K562 (cell line): ENCODE measurements around the gene SPTLC2. TPM values are rescaled to one million over a fixed set of nuclear protein-coding genes. Genes with fewer than 3 reads are reported as not detected.
"Not testable (repeated sequence)": the region's sequence is repeated elsewhere in the genome, so short reads cannot be mapped to it uniquely, and the experiment has no call there.

Experiments
- ATAC-seq: fragments of 200-7000 bp; cut with Tn5 transposase; 3 replicates; pipeline ENCODE4 v1.9.1; 2020; ENCODE audit warnings: moderate library complexity
- BruUV-seq: library from RNA; stranded (reverse); fragments of 400-500 nt; replicated peaks from 2 replicates; lab custom pipeline; 2021; lab: Mats Ljungman, UMichigan
- CTCF ChIA-PET: fragments of 300-600 bp; formaldehyde crosslinking; extraction: SDS; loops from one replicate; lab custom pipeline; 2021; ENCODE audit warnings: low intra/inter-chr PET ratio; lab: Yijun Ruan, JAX
- POLR2A ChIA-PET: fragments of 300-600, 350-650 bp; sonication (Branson Sonifier 250); formaldehyde crosslinking; extraction: SDS; loops from one replicate; lab custom pipeline; 2021; ENCODE audit warnings: antibody characterized with exemption, inconsistent platforms; lab: Yijun Ruan, JAX
- DNase-seq, 4 experiments: peaks; one replicate each; pipeline versions ENCODE4 v3.0.0 to v3.0.0-alpha.2; 2011 to 2018; ENCODE audit warnings: low spot score in 3 of 4, mixed read lengths in 3 of 4; ENCODE audit errors: extremely low read depth in 1 of 4
- FAIRE-seq: peaks from 2 replicates; lab custom pipeline; 2011; peaks lifted over from hg19 to GRCh38; lab: Jason Lieb, UNC
- H2AFZ ChIP-seq: 2 replicates; pipeline ENCODE4 v1.6.0; 2011; ENCODE audit warnings: low read depth, low read length, control low read depth, inconsistent platforms
- H3K27ac ChIP-seq: fragments of 200-600 bp; 3 replicates; pipeline ENCODE4 v1.8.0; 2011; ENCODE audit warnings: low read depth, mild to moderate bottlenecking, control low read depth, inconsistent platforms, low read length, moderate library complexity, mixed read lengths; ENCODE audit errors: extremely low read depth
- H3K27me3 ChIP-seq, 2 experiments: fragments of 300-600 bp in 1 of 2; 2 replicates in 1 of 2; 3 replicates in 1 of 2; pipeline versions ENCODE4 v1.6.0 to v1.8.0; 2011; ENCODE audit warnings: inconsistent platforms in 2 of 2, low read length in 2 of 2, mild to moderate bottlenecking in 1 of 2, mixed read lengths in 1 of 2, moderate library complexity in 1 of 2; ENCODE audit not compliant: control insufficient read depth in 2 of 2, insufficient read depth in 2 of 2
- H3K36me3 ChIP-seq: fragments of 300-600 bp; 3 replicates; pipeline ENCODE4 v1.8.0; 2011; ENCODE audit warnings: mild to moderate bottlenecking, low read length, inconsistent platforms; ENCODE audit not compliant: control insufficient read depth, insufficient read depth
- H3K4me1 ChIP-seq, 2 experiments: fragments of 200-600 bp in 1 of 2; replicated peaks in 1 of 2; 2 replicates in 1 of 2; 3 replicates in 1 of 2; pipeline versions ENCODE4 v1.5.1 to v1.8.0; 2011; ENCODE audit warnings: inconsistent platforms in 2 of 2, low read length in 2 of 2, mild to moderate bottlenecking in 1 of 2, mixed read lengths in 1 of 2, moderate library complexity in 1 of 2; ENCODE audit not compliant: control insufficient read depth in 2 of 2, insufficient read depth in 2 of 2
- H3K4me2 ChIP-seq: 2 replicates; pipeline ENCODE4 v1.6.1; 2011; ENCODE audit warnings: low read length, control low read depth, inconsistent platforms, mixed read lengths; ENCODE audit not compliant: insufficient read depth
- H3K4me3 ChIP-seq: fragments of 200-600 bp; sonication (generic), shearing (Covaris generic); 2 replicates; pipeline ENCODE4 v1.5.1; 2016; ENCODE audit warnings: control low read depth, inconsistent platforms
- H3K79me2 ChIP-seq: fragments of 200-600 bp; 3 replicates; pipeline ENCODE4 v1.8.0; 2011; ENCODE audit warnings: low read length, inconsistent platforms; ENCODE audit not compliant: control insufficient read depth, insufficient read depth
- H3K9ac ChIP-seq, 2 experiments: 2 replicates each; pipeline versions ENCODE4 v1.6.0 to v1.6.1; 2011; ENCODE audit warnings: low read depth in 2 of 2, low read length in 2 of 2, control low read depth in 1 of 2, inconsistent platforms in 1 of 2, mild to moderate bottlenecking in 1 of 2, mixed read lengths in 1 of 2; ENCODE audit not compliant: insufficient read depth in 1 of 2
- H3K9me1 ChIP-seq: one replicate; pipeline ENCODE4 v1.6.0; 2011; ENCODE audit warnings: inconsistent platforms, mild to moderate bottlenecking, low read length, moderate library complexity; ENCODE audit not compliant: control insufficient read depth, insufficient read depth
- H3K9me3 ChIP-seq: replicated peaks from 2 replicates; pipeline ENCODE4 v1.5.1; 2011; ENCODE audit warnings: low read depth, low read length, inconsistent platforms; ENCODE audit not compliant: control insufficient read depth, insufficient read depth
- H4K20me1 ChIP-seq: replicated peaks from 2 replicates; pipeline ENCODE4 v1.6.1; 2011; ENCODE audit warnings: low read length, inconsistent platforms, mixed read lengths; ENCODE audit not compliant: control insufficient read depth, insufficient read depth
- ARID3B ChIP-seq: fragments of 250-450 bp; sonication (Bioruptor Pico); IDR thresholded peaks from 2 replicates; pipeline ENCODE4 v1.4.0; 2020; ENCODE audit warnings: borderline replicate concordance
- MECOM ChIP-seq: fragments of 250-450 bp; sonication (Bioruptor Pico); IDR thresholded peaks from 2 replicates; pipeline ENCODE4 v1.8.0; 2022; ENCODE audit warnings: inconsistent platforms
- RBM14 ChIP-seq: fragments of 200-400 bp; formaldehyde crosslinking; IDR thresholded peaks from 2 replicates; pipeline ENCODE4 v1.6.1; 2018; ENCODE audit warnings: low read depth, mild to moderate bottlenecking, low read length, moderate library complexity, borderline replicate concordance; ENCODE audit not compliant: insufficient read depth
- TAF15 ChIP-seq: fragments of 200-400 bp; formaldehyde crosslinking; IDR thresholded peaks from 2 replicates; pipeline ENCODE4 v1.6.1; 2017; ENCODE audit warnings: mild to moderate bottlenecking, low read depth, low read length, moderate library complexity
- U2AF1 ChIP-seq: fragments of 200-400 bp; formaldehyde crosslinking; optimal IDR thresholded peaks from 2 replicates; pipeline ENCODE3; 2017; ENCODE audit warnings: mild to moderate bottlenecking, low read depth, low read length, moderate library complexity
- WGBS: fragments of 100-300 bp; shearing (Covaris generic); methylation state at CpG from one replicate; pipeline ENCODE4 v1.1.6; 2016; ENCODE audit warnings: low coverage, mixed read lengths; ENCODE audit not compliant: insufficient coverage; ENCODE audit errors: missing lambda C conversion rate; 5-methylcytosine and 5-hydroxymethylcytosine counted together
- in situ Hi-C: fragments of 300-500 bp; cut with MboI; formaldehyde crosslinking; loops from 4 replicates; pipeline ENCODE4 v1.15.0; 2018; ENCODE audit warnings: inconsistent platforms, mixed read lengths
- intact Hi-C: fragments of 100-400 bp; cut with micrococcal nuclease; formaldehyde crosslinking; loops from 2 replicates; pipeline ENCODE4 v1.14.2; 2022
- polyA plus RNA-seq, 8 experiments: library from polyadenylated mRNA; depleted of rRNA in 4 of 8; stranded (reverse) in 5 of 8; unstranded in 3 of 8; fragments of >200 nt; fragmentation: Nextera tagmentation in 2 of 8; fragmentation: Illumina TruSeq in 1 of 8; extraction: Ambion mirVana in 2 of 8; extraction: Trizol in 1 of 8; gene quantifications; 2 replicates each; pipeline versions ENCODE4 v1.2.1 to v1.2.3, GENCODE V29; 2011 to 2014; ENCODE audit warnings: inconsistent platforms in 1 of 8, missing spikeins in 1 of 8
- total RNA-seq, 7 experiments: library from RNA; depleted of rRNA in 6 of 7; stranded (reverse); fragments of >200 nt in 6 of 7; fragmentation: Illumina TruSeq in 2 of 7; extraction: Trizol in 2 of 7; gene quantifications; 2 replicates each; pipeline versions ENCODE4 v1.2.1 to v1.2.3, GENCODE V29; 2011 to 2021; ENCODE audit warnings: low replicate concordance in 1 of 7

Gene SPTLC2
- total and polyA plus RNA-seq, 9 of the 15 experiments (the other 6 are each of a cell fraction or from before 2014, with no cell fraction given) = 4.5 to 30.4 (median 14.0) TPM

GRCh38 chr14:77663293-77663692 is 46.9 kb upstream of the SPTLC2 start:
- Histone ChIP-seq H3K9ac (no peak overlapping the region), H3K36me3 (no peaks in the 10 kb centered on the region)
- ATAC-seq (no peak), FAIRE-seq (no peak)
- in situ Hi-C loops = loop anchor here (25.0 kb wide), 1 partner anchor 924 kb away; no protein-coding TSS in a partner anchor
- intact Hi-C loops = no loop called here
- TF ChIP-seq U2AF1 (no peak), TAF15 (no peak), ARID3B (CRISPR knock-in tag) (no peak), MECOM (CRISPR knock-in tag) (no peak), RBM14 (no peak)
- TF ChIP-seq, all 486 proteins: peak for 0
- H3K4me1 ChIP-seq = no peaks in the 10 kb centered on the region; a peak in 1 of 5 replicates
- ChIA-PET POLR2A (no interaction called here), CTCF (no interaction called here)
- no TSS peak for BruUV-seq
- H4K20me1 ChIP-seq = no peaks in the 10 kb centered on the region
- H3K27me3 ChIP-seq = no peaks in the 10 kb centered on the region
- no peak overlapping the region for H3K4me2 ChIP-seq
- no peak overlapping the region for H3K4me3 ChIP-seq
- H3K9me3 ChIP-seq = no peaks in the 10 kb centered on the region
- H3K79me2 ChIP-seq = no peaks in the 10 kb centered on the region
- no peak overlapping the region for H3K27ac ChIP-seq
- 36% methylated on average over 6 of the region's 6 CpGs for WGBS
- no peak for DNase-seq
- no peak overlapping the region for H2AFZ ChIP-seq
- no peaks in the 10 kb centered on the region for H3K9me1 ChIP-seq

GRCh38 chr14:77661562-77661961 is 45.1 kb upstream of the SPTLC2 start:
- BruUV-seq, DNase-seq, H2AFZ ChIP-seq, H3K27me3 ChIP-seq, CTCF ChIA-PET, H4K20me1 ChIP-seq, H3K9me3 ChIP-seq, H3K36me3 ChIP-seq, H3K4me1 ChIP-seq, H3K4me2 ChIP-seq, H3K9me1 ChIP-seq, H3K4me3 ChIP-seq, intact Hi-C loops, H3K79me2 ChIP-seq, FAIRE-seq, ATAC-seq, H3K27ac ChIP-seq, H3K9ac ChIP-seq, POLR2A ChIA-PET: not testable (repeated sequence)
- in situ Hi-C loops = loop anchor here (25.0 kb wide), 1 partner anchor 926 kb away; no protein-coding TSS in a partner anchor
- 8% methylated on average over 2 of the region's 9 CpGs for WGBS
